ENCODE results near the gene HNF4A.

GRCh38 chr20:44411020-44411756 lies 55.7 kb downstream of the HNF4A start:
- TF ChIP-seq CTCF (IDR thresholded peaks at IDR 0.05) (no peak), POLR2A (IDR thresholded peaks at IDR 0.05; ENCODE audit: low read depth) (no peak)

Measured in esophagus muscularis mucosa (tissue), 3 donors.